Left renal cortex interstitium (tissue), 4 donors: ENCODE measurements around the gene HCLS1. TPM values are rescaled to one million over a fixed set of nuclear protein-coding genes. Genes with fewer than 3 reads are reported as not detected.

Experiments
- DNase-seq, 4 donors: peaks; one replicate each; pipeline ENCODE4 v3.0.0-alpha.2; 2013; ENCODE audit warnings: low read depth in 4 of 4, low spot score in 2 of 4, missing footprints in 1 of 4
- polyA plus RNA-seq, 4 donors: library from polyadenylated mRNA; unstranded; fragments of 120-200 nt; gene quantifications; one replicate each; pipeline ENCODE4 v1.2.1, GENCODE V29; 2013; ENCODE audit not compliant: insufficient read length in 4 of 4

Gene HCLS1
- polyA plus RNA-seq, 4 donors: 5.5 to 8.3 (median 6.3) TPM

DNA sequence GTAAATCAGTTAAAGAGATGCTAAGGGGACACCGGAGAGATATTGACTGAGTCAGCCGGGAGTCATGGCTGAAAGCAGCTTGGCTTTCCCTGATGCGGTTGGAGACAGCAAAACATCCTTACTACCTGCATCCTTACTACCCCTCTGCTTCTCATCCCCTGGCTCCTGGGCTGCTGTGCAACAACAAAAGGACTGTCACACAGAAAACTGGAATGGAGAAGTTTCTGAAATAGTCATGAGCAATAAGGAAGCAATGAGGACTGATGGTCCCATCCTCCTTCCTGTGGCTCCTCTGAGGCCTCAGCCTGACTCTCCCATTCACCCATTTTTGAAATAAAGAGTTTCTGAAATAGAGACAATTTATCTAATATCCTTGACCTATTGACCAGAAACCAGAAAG is 1.1 kb downstream of the HCLS1 start:
- no peak for DNase-seq

DNA sequence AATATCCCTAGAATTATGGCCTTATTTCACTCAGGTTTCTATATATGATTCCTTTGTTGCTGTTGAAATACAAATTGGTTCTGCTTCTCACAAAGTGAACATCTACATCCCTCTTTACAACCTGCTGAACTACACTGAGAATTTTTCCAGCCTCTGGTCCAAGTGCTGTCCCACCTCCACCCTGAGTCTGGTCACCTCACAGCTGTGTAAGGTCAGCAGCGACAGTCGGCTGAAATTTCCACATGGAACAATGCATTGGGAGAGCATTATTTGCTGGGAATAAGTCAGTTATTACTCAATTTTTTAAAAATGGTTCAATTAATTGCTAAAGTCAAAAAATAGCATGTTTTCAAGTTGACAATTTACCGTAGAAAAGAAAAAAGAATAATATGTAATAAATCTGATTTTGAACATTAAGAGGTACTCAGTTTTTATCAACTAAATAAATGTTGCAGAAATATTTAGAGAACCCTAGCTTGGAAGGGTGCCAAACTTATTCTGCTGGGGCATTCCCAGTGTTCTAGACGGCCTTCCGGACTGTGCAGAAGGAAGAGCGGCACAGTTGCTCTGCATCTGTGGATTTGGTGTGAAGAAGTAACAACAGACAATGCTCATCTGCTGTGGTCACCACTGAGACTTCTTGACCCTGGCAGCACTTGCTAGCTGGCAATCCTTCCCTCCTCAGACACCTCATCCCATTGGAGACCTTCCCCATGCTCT is 1.8 kb downstream of the HCLS1 start:
- no peak for DNase-seq

DNA sequence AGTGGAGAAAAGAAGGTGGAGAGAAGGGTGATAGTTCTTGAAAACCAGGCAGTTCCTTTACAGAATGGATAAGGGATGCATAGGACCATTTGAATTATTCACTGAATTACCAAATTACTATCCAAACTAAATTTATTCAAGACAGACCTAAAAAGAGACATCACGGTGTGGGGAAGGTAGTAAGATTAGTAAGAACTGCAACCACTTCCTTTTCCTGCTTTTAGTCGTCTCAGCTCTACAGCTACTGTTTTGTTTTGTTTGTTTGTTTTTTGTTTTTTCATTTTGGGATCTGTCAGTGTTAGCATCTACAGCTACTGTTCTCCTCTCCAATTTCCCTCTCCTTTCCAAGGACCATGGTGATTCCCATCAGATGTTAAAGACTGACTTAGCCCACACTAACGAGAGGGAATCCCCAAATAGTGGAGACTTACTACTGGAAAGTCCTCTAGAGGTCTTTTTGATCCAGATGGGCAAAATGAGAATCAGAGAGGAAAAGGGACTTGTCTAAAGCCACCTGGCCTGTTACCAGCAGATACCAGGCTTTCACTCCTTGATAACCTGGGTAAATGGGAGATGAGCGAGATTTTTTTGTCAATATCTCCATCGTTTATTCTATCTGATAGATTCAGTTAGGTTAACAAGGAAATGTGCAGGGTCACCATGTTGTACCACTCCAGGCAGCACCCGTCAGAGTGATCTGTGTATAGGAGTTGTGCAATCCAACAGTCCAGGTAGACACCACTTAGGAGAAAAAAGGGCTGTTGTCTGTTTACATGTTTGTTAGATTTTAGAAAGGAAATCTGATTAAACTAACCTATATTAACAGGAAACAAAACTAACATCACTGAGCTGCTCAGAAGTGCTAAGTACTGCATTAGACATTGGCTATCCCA is 6.0 kb downstream of the HCLS1 start:
- no peak for DNase-seq

DNA sequence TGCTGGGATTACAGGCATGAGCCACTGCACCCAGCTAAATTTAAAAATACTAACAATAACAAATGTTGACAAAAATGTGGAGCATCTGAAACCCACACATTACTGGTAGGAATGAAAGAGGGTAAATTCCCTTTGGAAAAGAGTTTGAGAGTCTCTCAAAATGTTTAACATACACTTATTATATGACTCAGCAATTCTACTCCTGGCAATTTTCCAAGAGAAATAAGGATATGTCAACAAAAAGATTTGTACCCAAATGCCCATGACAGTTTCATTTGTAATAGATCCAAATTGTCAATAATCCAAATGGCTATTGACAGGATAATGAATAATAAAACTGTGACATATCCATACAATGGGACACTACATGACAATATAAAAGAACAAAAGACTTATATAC is 9.0 kb downstream of the HCLS1 start:
- no peak for DNase-seq

DNA sequence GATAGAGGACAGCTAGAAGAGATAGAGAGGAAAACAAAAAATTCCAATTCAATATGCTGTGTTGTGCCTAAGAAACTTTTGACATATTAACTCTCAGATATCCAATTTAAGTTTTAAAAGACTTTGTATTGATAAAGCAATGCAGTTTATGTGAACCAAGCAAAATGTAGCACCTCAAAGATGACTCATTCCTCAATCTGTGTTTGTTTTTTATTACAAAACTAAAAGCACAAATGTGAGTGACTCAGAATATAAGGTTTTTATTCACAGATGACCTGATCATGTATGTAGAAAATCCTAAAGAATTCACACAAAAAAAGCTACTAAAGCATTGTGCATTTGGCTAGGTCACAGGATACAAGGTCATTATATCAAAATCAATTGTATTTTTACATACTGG is 11.1 kb downstream of the HCLS1 start:
- no peak for DNase-seq

DNA sequence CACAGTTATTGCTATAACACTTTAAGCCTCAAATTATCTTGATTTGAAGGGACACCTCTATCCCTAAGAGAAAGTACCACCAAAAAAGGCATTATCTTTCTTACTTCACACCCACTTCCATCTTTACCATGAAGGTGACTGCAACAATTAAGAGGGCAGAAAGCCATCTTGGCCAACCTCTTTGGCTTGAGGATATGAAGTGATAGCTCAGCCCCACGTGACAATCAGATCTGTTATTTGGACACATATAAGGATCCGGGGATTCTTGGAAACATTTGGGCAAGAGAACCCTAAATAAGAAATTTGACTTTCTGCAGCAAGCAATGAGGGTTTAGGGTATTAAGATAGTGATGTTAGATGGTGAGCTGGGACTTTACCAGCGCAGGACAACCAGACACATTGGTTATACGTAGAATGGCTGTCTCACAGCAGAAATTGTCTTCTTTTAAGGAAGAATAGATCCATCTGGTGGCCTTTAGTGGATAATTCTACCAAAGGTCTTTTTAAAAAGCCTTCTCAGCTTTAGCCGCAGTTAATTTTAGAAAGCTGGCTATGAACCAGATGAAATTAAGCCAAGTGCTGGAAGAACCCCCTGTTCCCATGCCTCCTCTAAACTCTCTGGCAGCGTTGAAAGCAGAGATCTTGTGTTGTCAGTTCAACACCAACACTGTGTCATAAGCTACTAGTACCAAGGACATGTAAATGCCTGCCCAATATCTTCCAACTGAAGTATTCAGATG is 12.3 kb downstream of the HCLS1 start:
- no peak for DNase-seq

DNA sequence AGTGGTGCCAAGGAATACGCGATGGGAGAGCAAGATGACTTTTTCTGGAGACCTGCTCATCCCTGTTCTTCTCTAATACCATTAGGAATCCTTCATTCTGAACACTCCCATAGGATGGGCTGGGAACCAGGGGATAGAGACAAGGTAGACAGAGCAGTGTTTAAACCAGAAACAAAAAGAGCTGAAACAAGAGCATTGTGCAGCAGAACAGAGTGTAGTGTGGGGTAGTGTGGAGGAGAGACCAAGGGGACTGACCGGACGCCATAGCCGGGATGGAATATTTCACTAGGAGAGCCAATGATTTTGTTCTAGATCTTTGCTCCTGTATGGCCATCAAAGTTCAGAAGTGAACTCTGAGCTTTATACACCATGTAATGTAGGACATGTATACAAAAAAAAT is 15.6 kb downstream of the HCLS1 start:
- DNase-seq: no peak

DNA sequence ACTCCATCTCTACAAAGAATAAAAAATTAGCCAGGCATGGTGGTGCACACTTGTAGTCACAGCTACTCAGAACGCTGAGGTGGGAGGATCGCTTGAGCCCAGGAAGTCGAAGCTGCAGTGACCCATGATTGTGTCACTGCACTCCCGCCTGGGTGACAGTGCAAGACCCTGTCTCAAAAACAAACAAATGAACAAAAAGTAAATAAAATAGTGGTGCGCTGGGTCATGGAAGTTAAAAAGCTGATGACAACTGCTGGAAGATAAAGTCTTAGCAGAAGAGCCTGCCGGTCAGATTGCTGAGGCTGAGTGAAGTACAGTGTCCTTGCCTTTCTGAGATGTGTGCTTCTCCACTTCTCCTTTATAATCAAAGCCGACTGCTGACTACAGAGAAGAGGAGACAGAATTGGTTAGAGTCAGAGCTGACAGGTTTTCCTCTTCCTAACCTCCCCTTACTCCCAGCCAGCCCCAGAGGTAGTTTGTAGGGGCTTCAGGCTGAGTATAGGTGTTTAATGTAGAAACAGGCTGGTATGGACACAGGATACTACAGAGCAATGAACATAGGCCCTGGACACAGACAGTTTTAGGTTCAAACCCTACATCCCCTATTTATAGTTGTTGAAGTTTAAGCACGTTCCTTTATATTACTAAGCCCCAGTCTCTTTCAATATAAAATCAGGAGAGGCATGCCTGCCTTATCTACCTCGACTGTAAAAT is 17.9 kb downstream of the HCLS1 start:
- DNase-seq: no peak

DNA sequence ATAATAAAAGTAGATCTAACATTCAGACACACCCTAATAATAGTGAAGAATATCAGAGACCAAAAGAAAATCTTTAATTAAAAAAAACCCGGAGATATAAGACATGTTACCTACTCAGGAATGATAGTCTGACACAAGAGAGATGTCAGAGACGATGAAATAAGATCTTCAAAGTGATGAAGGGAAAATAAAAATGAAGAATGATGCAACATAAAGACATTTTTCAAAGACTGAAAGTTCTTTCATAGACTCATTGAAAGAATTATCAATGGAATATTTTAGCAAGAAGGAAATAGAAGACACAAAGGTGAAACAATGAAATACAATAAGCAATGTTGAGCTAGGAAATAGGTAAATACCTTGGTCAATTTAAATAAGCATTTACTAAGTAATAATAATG is 19.6 kb downstream of the HCLS1 start:
- no peak for DNase-seq

DNA sequence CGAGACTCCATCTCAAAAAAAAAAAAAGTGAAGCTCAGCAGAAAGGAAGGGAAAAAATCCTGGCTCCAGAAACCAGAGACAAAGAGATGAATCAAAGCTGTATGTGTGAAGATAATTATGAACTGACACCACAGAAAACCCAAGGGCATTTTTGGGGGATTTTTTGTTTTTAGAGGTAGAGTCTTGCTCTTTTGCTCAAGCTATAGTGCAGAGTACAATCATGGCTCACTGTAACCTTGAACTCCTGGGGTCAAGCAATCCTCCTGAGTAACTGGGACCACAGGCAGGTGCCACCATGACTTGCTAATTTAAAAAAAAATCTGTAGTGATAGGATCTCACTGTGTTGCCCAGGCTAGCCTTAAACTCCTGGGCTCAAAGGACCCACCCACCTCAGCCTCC is 22.8 kb downstream of the HCLS1 start:
- no peak for DNase-seq

DNA sequence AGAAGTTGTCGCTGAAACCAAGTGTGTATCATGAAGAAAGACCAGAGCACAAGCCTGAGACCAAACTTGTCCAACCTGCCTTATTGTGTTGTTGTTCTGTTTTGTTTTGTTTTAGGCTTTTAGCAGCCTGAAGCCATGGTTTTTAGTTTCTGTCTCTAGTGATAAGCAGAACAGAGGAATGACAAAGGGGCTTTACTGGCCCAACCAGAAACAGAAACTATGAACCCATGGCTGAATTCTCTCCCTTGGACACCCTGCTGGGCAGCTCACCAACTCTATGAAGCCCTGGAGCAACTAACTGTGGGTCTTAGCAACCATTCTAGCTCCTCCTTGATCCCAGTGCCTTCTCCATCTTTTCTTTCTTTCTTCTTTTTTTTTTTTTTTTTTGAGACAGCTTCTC is 30.3 kb downstream of the HCLS1 start:
- DNase-seq: no peak

DNA sequence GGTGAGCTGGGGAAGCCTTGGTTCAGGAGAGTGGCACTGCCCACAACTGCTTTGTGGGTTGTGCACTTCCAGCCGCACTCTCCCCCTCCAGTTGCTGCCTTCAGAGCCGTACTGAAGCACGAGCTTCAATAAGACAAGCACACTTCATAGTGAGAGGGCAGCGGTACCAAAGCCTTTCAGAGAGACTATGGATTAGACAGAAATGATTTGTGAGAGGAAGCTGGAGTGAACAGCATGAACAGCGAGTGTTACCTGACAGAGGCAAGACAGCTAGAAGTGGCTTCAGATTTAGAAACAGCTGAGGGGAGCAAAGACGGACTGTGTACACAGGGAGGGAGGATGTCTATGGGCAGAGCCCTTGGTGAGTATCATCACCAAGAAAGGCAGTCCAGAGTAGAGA is 31.1 kb downstream of the HCLS1 start:
- DNase-seq: no peak

DNA sequence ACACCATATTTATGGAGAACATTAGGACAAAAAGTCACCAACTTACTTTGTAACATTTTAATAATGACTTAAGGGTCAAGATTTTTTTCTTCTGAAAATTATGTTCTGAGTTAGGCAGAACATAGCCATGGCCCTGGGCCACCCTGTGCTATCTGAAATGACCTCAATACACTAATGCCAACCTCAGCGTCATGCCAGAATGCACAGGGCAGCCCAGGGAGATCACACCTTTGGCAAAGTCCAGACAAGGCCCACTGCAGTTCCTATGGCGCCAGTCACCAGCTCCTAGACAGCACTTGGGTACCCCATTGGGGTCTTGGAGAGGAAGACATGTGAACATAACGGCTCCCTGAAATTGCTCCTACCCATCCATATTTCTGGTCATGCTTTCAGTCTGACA is 33.1 kb downstream of the HCLS1 start:
- no peak for DNase-seq

DNA sequence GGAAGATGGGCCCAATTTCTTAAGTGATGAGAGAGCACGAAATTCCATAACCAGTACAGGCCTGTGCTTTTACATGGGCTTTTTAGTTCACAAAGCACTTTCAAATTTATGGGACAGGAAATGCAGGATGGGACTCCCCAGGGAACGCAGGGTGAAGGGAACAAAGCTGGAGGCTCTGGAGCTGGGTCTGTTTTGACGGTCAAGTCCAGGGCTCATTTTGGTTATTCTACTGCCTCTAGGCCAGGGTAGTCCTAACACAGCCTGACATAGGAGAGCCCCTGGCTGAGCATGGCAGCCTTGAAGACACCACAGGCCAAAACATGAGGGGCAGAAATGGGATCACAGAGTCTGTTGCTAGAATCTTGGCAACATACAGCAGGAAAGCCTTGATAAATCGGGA is 33.5 kb downstream of the HCLS1 start:
- DNase-seq: no peak

DNA sequence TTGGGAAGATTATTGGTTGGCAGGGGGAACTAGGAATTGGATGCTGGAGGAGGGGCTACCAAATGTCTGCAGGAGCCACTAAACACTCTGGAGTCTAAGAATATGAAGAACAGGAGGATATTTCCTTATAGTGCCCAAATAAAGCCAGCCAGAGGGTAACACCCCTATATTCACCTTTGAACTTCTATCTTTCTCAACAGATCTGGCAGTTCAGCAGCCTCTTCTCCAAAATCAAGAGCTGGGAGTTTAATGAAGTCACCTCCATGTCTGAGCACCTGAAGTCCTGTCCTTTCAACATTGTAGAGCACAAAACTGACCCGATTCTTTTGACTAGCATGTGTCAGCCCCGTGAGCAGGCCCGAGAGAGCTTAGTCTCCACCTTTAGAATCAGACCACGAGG is 34.2 kb downstream of the HCLS1 start:
- DNase-seq: no peak

DNA sequence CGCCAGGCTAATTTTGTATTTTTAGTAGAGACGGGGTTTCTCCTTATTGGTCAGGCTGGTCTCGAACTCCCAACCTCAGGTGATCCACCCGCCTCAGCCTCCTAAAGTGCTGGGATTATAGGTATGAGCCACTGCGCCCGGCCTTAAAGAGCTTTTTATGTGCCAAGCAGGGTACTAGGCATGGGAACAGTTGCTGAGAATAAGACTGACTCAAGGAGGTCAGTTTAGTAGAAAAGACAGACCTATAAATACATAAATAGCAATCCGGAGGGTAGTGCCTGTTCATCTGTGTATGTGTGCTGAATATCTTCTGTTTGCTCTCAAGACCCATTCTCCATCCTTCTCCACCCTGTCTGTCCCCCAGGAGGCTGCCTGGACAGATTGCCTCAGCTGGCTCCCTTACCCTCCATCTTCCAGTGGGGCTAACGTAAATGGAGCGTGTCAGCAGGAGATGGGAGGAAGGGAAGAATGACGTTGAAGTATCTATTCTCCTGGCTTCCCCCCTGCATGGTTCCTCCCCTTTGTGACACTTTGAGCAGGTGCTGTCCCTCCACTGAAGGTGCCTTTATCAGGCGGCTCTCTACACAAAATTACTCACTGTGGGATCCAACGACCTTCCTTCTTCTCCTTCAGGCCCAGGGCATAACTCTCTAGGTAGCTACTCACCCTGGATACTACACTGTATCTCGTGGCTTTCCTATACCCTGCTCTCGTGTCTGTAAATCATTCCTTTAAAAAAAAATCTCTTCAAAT is 36.4 kb downstream of the HCLS1 start:
- DNase-seq: no peak

DNA sequence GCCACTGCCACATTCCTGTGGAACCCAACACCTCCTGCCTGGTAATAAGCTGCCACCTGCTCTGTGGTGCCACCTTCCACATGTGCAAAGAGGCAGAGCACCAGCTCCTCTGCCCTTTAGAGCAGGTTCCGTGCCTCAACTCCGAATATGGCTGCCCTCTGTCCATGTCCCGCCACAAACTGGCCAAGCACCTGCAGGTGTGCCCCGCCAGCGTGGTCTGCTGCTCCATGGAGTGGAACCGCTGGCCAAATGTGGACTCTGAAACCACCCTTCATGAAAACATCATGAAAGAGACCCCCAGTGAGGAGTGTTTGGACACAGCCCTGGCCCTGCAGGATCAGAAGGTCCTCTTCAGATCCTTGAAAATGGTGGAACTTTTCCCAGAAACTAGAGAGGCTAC is 39.2 kb downstream of the HCLS1 start:
- DNase-seq: no peak

DNA sequence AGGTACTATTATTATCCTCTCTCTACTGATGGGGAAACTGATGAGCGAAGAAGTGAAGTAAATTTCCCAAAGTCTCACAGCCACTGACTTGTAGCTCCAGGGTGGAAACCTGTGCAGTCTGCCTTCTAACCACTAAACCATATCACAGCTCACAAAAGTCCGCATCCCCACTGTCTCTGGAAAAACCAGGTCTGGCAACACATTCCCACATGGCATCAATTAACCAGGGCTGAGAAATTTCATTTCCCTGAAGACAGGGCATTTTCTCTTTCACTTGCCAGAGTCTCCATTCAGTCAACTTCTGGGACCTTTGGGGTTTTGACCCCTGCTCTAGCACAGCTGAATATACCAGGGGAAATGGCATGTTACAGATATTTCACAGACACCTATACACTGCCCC is 41.0 kb downstream of the HCLS1 start:
- no peak for DNase-seq

DNA sequence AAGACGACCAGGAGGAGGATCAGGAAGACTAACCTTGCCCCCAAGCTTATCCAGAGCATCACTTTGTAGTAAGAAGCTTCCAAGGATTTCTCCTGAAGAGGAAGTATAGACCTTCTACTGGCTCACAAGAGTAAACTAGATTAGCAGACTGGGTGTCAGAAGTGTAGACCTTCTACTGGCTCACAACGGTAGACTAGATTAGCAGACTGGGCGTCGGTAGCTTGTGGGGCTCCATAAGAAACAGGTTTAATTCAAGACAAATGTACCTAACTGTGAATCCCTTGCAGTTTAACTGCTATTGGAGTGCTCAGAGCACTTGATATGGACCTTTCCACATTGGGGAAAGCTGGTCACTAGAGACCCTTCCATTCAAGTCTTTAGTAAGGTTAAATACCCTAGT is 54.6 kb downstream of the HCLS1 start:
- no peak for DNase-seq

DNA sequence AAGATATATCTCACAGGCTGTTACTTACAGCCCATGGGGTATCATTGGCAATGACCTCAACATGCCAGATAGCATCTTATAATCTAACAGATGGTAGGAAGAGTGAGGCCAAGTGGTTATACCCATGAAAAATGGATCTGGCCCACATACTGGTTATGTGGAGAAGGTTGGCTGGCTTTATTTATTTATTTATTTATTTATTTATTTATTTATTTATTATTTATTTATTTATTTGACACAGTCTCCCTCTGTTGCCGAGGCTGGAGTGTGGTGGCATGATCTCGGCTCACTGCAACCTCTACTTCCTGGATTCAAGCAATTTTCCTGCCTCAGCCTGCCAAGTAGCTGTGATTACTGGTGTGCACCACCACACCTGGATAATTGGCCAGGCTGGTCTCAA is 55.9 kb downstream of the HCLS1 start:
- DNase-seq: no peak
